Measurements from ENCODE around the gene NR2C2. TPM values are rescaled to one million over a fixed set of nuclear protein-coding genes. Genes with fewer than 3 reads are reported as not detected.

The NR2C2 gene
- total RNA-seq: 43.6 TPM
- polyA plus RNA-seq (ENCODE audit: insufficient read depth, low read depth, low replicate concordance): 3.5 TPM
- long read RNA-seq, donor 1: 0 reads
- long read RNA-seq, donor 2, partial matches to known transcripts: 0 of 3 reads
- long read RNA-seq, donor 2, other reads (novel, unspliced or antisense): 0 of 3 reads
- long read RNA-seq, donor 3, partial matches to known transcripts: 49 of 53 reads
- long read RNA-seq, donor 3, other reads (novel, unspliced or antisense): 0 of 53 reads
- long read RNA-seq, donor 4, partial matches to known transcripts: 66 of 69 reads
- long read RNA-seq, donor 4, other reads (novel, unspliced or antisense): 0 of 69 reads
- long read RNA-seq, donor 5, partial matches to known transcripts: 0 of 1 reads
- long read RNA-seq, donor 5, other reads (novel, unspliced or antisense): 0 of 1 reads
- long read RNA-seq, donor 6, partial matches to known transcripts: 54 of 55 reads
- long read RNA-seq, donor 6, other reads (novel, unspliced or antisense): 0 of 55 reads
- long read RNA-seq, donor 7, partial matches to known transcripts: 0 of 4 reads
- long read RNA-seq, donor 7, other reads (novel, unspliced or antisense): 2 of 4 reads
- long read RNA-seq, donor 8, partial matches to known transcripts: 0 of 32 reads
- long read RNA-seq, donor 8, other reads (novel, unspliced or antisense): 30 of 32 reads
- long read RNA-seq, donor 9: 0 reads
- long read RNA-seq, donor 10, full-length matches to known transcripts: 4 of 112 reads
- long read RNA-seq, donor 10, partial matches to known transcripts: 108 of 112 reads
- long read RNA-seq, donor 10, other reads (novel, unspliced or antisense): 0 of 112 reads

DNA sequence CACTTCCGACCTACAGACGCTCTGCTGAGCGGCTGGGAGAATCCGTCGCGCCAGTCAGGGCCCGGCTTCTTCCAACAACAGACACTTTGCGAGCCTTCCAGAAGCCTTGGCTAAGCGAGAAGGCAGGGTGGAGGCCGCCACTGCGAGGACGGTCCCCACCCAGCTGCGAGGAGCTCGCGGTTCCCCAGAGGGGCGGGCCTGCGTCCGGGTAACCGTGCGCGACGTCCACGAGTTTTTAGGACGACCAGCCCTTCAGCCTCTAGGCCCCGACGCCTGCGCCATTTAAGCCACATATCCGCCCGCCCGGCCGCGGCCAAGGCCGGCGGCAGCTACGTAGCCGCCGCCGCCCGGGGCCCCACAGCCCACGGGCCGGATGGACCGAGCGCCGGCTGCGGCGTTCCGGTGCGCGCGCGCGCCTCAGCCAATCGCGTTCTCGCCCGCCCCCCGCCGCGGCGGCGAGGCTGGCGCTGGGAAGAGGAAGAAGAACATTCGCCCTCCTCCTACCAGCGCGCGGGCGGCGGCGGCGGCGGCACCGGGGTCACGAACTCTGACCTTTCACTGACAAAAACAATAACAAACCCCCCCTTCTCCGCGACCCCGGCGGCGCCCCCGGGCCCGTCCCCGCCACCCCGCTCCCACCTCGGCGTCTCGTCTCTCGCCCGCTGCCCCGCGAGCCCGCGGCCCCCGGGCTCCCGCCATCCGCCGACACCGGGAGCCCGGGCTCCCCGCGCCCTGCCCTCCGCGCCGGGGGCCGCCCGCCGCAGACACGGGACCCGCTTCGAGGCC, at the start of gene NR2C2:
Gene NR2C2 (plus strand): TSS at position 484 of the 786 bp plus-strand sequence. CDS start 56,332 bp downstream, outside the sequence.
- peak within 1 kb of the TSS; percentile 83 to 95 (median 87) for H3K4me3 ChIP-seq (ENCODE audit: low read length in 3 of 3)
- H3K9me3 ChIP-seq (ENCODE audit: control insufficient read depth in 2 of 3, insufficient read depth in 1 of 3, low read length in 3 of 3): no peaks in the 10 kb centered on the region
- H3K36me3 ChIP-seq (ENCODE audit: control insufficient read depth in 2 of 3, insufficient read depth in 3 of 3, low read length in 3 of 3): peaks cover 6 to 14% (median 6%) of the 10 kb centered on the region in 3 donors
- peaks cover 0 to 21% (median 17%) of the 10 kb centered on the region in 3 donors for H3K4me1 ChIP-seq (ENCODE audit: control insufficient read depth in 2 of 3, insufficient read depth in 2 of 3, low read depth in 1 of 3, low read length in 3 of 3)
- no peak for FAIRE-seq
- no peaks in the 10 kb centered on the region for H3K27me3 ChIP-seq (ENCODE audit: control insufficient read depth, insufficient read depth, low read length)
- intact Hi-C loops (cut with DNase I): no loop called here
- peak within 1 kb of the TSS; percentile 58 to 92 (median 86) for H3K9ac ChIP-seq (ENCODE audit: low read length in 3 of 3)
- TF ChIP-seq, protein P1, sequence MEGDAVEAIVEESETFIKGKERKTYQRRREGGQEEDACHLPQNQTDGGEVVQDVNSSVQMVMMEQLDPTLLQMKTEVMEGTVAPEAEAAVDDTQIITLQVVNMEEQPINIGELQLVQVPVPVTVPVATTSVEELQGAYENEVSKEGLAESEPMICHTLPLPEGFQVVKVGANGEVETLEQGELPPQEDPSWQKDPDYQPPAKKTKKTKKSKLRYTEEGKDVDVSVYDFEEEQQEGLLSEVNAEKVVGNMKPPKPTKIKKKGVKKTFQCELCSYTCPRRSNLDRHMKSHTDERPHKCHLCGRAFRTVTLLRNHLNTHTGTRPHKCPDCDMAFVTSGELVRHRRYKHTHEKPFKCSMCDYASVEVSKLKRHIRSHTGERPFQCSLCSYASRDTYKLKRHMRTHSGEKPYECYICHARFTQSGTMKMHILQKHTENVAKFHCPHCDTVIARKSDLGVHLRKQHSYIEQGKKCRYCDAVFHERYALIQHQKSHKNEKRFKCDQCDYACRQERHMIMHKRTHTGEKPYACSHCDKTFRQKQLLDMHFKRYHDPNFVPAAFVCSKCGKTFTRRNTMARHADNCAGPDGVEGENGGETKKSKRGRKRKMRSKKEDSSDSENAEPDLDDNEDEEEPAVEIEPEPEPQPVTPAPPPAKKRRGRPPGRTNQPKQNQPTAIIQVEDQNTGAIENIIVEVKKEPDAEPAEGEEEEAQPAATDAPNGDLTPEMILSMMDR (IDR thresholded peaks at IDR 0.05; ENCODE audit: borderline replicate concordance, extremely low read depth, insufficient read depth): no peak
- DNase-seq: peak; percentile 85 to 97 (median 94)
- peak within 1 kb of the TSS; percentile 99 for H3K27ac ChIP-seq (ENCODE audit: low read depth in 2 of 2, low read length in 2 of 2)

DNA sequence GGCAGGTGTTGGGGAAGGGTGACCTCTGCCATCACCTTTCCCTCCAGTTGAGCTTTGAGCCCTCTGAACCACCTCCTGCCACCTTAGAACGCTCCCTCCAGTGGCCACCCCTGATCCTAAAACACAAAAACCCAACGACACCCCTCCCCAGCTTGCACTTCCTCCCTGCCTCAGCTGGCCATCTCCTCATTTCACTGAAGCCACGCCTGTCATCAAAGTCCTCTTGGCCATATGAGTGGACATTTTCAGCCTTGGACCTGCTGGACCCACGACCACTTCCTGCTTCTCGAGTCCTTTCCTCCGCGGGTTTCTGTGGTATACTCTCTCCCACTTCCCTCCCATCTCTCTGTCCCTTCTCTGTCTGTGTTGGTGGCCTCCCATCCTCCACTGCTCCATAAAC, 48.5 kb upstream of the NR2C2 start:
- no peak for FAIRE-seq
- H3K9me3 ChIP-seq (ENCODE audit: control insufficient read depth in 2 of 3, insufficient read depth in 1 of 3, low read length in 3 of 3): no peaks in the 10 kb centered on the region
- no peak overlapping the region for H3K27ac ChIP-seq (ENCODE audit: low read depth in 2 of 2, low read length in 2 of 2)
- no peak overlapping the region for H3K4me3 ChIP-seq (ENCODE audit: low read length in 3 of 3)
- no peak overlapping the region for H3K9ac ChIP-seq (ENCODE audit: low read length in 3 of 3)
- intact Hi-C loops (cut with DNase I): no loop called here
- H3K4me1 ChIP-seq (ENCODE audit: control insufficient read depth in 2 of 3, insufficient read depth in 2 of 3, low read depth in 1 of 3, low read length in 3 of 3): peaks cover 0 to 2% (median 0%) of the 10 kb centered on the region in 3 donors
- H3K27me3 ChIP-seq (ENCODE audit: control insufficient read depth, insufficient read depth, low read length): no peaks in the 10 kb centered on the region
- DNase-seq: no peak
- TF ChIP-seq, protein P1 (IDR thresholded peaks at IDR 0.05; ENCODE audit: borderline replicate concordance, extremely low read depth, insufficient read depth): no peak
- H3K36me3 ChIP-seq (ENCODE audit: control insufficient read depth in 2 of 3, insufficient read depth in 3 of 3, low read length in 3 of 3): peaks cover 0 to 24% (median 11%) of the 10 kb centered on the region in 3 donors

- no peaks in the 10 kb centered on the region for H3K9me3 ChIP-seq (ENCODE audit: control insufficient read depth in 2 of 3, insufficient read depth in 1 of 3, low read length in 3 of 3)
- H3K4me3 ChIP-seq (ENCODE audit: low read length in 3 of 3): no peak overlapping the region
- H3K4me1 ChIP-seq (ENCODE audit: control insufficient read depth in 2 of 3, insufficient read depth in 2 of 3, low read depth in 1 of 3, low read length in 3 of 3): peaks cover 0 to 2% (median 0%) of the 10 kb centered on the region in 3 donors
- H3K9ac ChIP-seq (ENCODE audit: low read length in 3 of 3): no peak overlapping the region
- no peaks in the 10 kb centered on the region for H3K27me3 ChIP-seq (ENCODE audit: control insufficient read depth, insufficient read depth, low read length)
- TF ChIP-seq, protein P1 (IDR thresholded peaks at IDR 0.05; ENCODE audit: borderline replicate concordance, extremely low read depth, insufficient read depth): no peak
- FAIRE-seq (no peak), DNase-seq (no peak)
- H3K27ac ChIP-seq (ENCODE audit: low read depth in 2 of 2, low read length in 2 of 2): no peak overlapping the region
- peaks cover 0 to 24% (median 11%) of the 10 kb centered on the region in 3 donors for H3K36me3 ChIP-seq (ENCODE audit: control insufficient read depth in 2 of 3, insufficient read depth in 3 of 3, low read length in 3 of 3)
- intact Hi-C loops (cut with DNase I): no loop called here
Observed at GRCh38 chr3:14899993-14900618, 47.3 kb upstream of the NR2C2 start.

Measured in kidney (tissue), 22 donors.